Lower lobe of right lung (tissue), 2 donors: ENCODE measurements around the gene RNF5. TPM values are rescaled to one million over a fixed set of nuclear protein-coding genes. Genes with fewer than 3 reads are reported as not detected.

Experiments used
- ATAC-seq, 2 donors: fragments of 200-7000 bp; cut with Tn5 transposase; one replicate each; pipeline ENCODE4 v1.9.1; 2020 to 2022; ENCODE audit warnings: mild to moderate bottlenecking in 2 of 2, moderate library complexity in 2 of 2
- DNase-seq: peaks from one replicate; pipeline ENCODE4 v3.0.0-alpha.2; 2020
- H3K27ac ChIP-seq: fragments of 200-600 bp; one replicate; pipeline ENCODE4 v1.8.0; 2022
- H3K27me3 ChIP-seq: fragments of 200-600 bp; one replicate; pipeline ENCODE4 v1.8.0; 2022; ENCODE audit warnings: low read depth
- H3K36me3 ChIP-seq: fragments of 200-600 bp; one replicate; pipeline ENCODE4 v1.8.0; 2022; ENCODE audit warnings: mild to moderate bottlenecking
- H3K4me1 ChIP-seq: fragments of 200-600 bp; one replicate; pipeline ENCODE4 v1.8.0; 2022
- H3K4me3 ChIP-seq: fragments of 200-600 bp; one replicate; pipeline ENCODE4 v1.8.0; 2022; ENCODE audit warnings: mild to moderate bottlenecking
- H3K9me3 ChIP-seq: fragments of 200-600 bp; one replicate; pipeline ENCODE4 v1.8.0; 2022
- CTCF ChIP-seq: fragments of 200-600 bp; IDR thresholded peaks from one replicate; pipeline ENCODE4 v1.8.0; 2022; ENCODE audit warnings: antibody characterized with exemption, mild to moderate bottlenecking
- intact Hi-C: fragments of 100-400 bp; cut with DNase I; formaldehyde crosslinking; loops from one replicate; pipeline ENCODE4 v1.11.0; 2022
- total RNA-seq: library from RNA; stranded (reverse); fragmentation: NEBNext Ultra II Directional; extraction: Animal tissue kit (Norgen Biotek cat#: 25700); gene quantifications from one replicate; pipeline ENCODE4 v1.2.1, GENCODE V29; 2021
- donor health status: DM: no; HTN: yes; CAD: no; lungs with severe emphysema.

Gene RNF5
- total RNA-seq, 1 donor from 2014 or later: 44.9 TPM

DNA sequence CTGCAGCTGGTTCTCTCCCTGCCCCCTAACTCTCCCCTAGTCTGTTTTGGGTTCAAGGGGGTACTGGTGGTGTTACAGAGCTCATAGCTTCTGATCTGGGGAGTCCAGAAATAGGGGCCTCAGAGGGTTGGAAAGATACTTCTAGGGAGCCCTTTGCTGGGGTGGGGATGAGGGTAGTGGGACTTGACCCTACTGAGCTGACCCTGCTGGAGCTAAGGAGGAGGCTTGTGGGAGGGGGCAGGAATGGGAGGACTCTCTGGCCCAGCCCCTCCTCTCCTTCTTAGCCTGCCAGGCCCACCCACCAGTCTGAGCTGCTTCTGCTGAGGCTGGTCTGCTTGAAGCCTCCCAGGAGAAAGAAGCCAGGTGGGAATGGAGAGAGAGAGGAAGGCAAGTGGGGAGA lies 13.9 kb upstream of the RNF5 start, which contains the start of gene EGFL8:
Gene EGFL8 (plus strand): TSS at position 301 of the 400 bp plus-strand sequence. CDS start 1,571 bp downstream, outside the sequence.
- TF ChIP-seq CTCF: no peak
- Histone ChIP-seq H3K36me3 (peaks cover 36% of the 10 kb centered on the region), H3K9me3 (no peaks in the 10 kb centered on the region), H3K4me1 (no peaks in the 10 kb centered on the region), H3K27ac (peak within 1 kb of the TSS; percentile 69), H3K4me3 (no peak within 1 kb of the TSS), H3K27me3 (no peaks in the 10 kb centered on the region)
- DNase-seq: no peak
- intact Hi-C loops: no loop called here
- ATAC-seq: no peak

- H3K9me3 ChIP-seq: no peaks in the 10 kb centered on the region
- DNase-seq (no peak), ATAC-seq (peak in 1 of 2 donors; percentile 7)
- no peaks in the 10 kb centered on the region for H3K4me1 ChIP-seq
- peaks cover 53% of the 10 kb centered on the region for H3K36me3 ChIP-seq
- H3K27ac ChIP-seq: no peak overlapping the region
- no peak overlapping the region for H3K4me3 ChIP-seq
- H3K27me3 ChIP-seq: no peaks in the 10 kb centered on the region
- no peak for TF ChIP-seq CTCF
- intact Hi-C loops: no loop called here
Measured at GRCh38 chr6:32166411-32167061, 11.7 kb upstream of the RNF5 start.

GRCh38 chr6:32167154-32167760 lies 10.9 kb upstream of the RNF5 start:
- no peak overlapping the region for H3K27ac ChIP-seq
- H3K9me3 ChIP-seq: no peaks in the 10 kb centered on the region
- TF ChIP-seq CTCF: no peak
- intact Hi-C loops: no loop called here
- H3K27me3 ChIP-seq: no peaks in the 10 kb centered on the region
- no peak overlapping the region for H3K4me3 ChIP-seq
- ATAC-seq (peak in 1 of 2 donors; percentile 8), DNase-seq (no peak)
- peaks cover 53% of the 10 kb centered on the region for H3K36me3 ChIP-seq
- H3K4me1 ChIP-seq: no peaks in the 10 kb centered on the region

GRCh38 chr6:32167761-32168262 lies 10.4 kb upstream of the RNF5 start:
- Histone ChIP-seq H3K27me3 (no peaks in the 10 kb centered on the region), H3K4me3 (no peak overlapping the region), H3K36me3 (peaks cover 53% of the 10 kb centered on the region), H3K27ac (no peak overlapping the region), H3K4me1 (no peaks in the 10 kb centered on the region), H3K9me3 (no peaks in the 10 kb centered on the region)
- no peak for TF ChIP-seq CTCF
- no peak for DNase-seq
- intact Hi-C loops: no loop called here
- no peak for ATAC-seq

- H3K27ac ChIP-seq: no peak overlapping the region
- peaks cover 53% of the 10 kb centered on the region for H3K36me3 ChIP-seq
- no peaks in the 10 kb centered on the region for H3K9me3 ChIP-seq
- peaks cover under 1% of the 10 kb centered on the region for H3K4me1 ChIP-seq
- intact Hi-C loops: no loop called here
- ATAC-seq (no peak), DNase-seq (no peak)
- TF ChIP-seq CTCF: no peak
- no peaks in the 10 kb centered on the region for H3K27me3 ChIP-seq
- no peak overlapping the region for H3K4me3 ChIP-seq
Measured at GRCh38 chr6:32168350-32168749, 9.9 kb upstream of the RNF5 start.
